IPS-NIHi7 (cell line): ENCODE results near the gene SLC4A5.

Experiments
- DNase-seq: peaks from one replicate; pipeline ENCODE4 v3.0.0; 2012; ENCODE audit warnings: mixed read lengths; ENCODE audit errors: extremely low spot score

SLC4A5 gene

GRCh38 chr2:74316627-74317295 lies 26.5 kb downstream of the SLC4A5 start:
- DNase-seq, result peak; percentile 39

DNA sequence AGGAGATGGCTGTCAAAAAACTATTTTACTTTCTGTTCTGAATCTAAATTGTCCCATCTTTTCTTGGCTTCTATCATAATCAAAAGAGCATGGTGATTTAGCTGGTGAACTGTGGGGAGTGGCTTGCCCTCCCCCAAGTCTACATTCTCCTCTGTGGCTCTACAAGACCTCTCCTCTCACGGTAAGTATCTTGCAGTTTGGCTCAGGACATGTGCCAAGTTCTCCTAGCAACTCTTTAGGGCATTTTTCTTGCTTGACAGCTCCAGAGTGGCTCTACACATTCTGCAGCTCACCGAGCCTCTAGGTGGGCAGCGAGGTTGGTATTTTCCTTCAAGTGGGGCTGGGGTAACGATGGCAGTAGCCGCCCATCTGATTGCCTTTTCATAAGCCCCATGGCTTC lies 29.1 kb downstream of the SLC4A5 start:
- no peak for DNase-seq

GRCh38 chr2:74313497-74313896 lies 29.7 kb downstream of the SLC4A5 start:
- DNase-seq, result no peak

DNA sequence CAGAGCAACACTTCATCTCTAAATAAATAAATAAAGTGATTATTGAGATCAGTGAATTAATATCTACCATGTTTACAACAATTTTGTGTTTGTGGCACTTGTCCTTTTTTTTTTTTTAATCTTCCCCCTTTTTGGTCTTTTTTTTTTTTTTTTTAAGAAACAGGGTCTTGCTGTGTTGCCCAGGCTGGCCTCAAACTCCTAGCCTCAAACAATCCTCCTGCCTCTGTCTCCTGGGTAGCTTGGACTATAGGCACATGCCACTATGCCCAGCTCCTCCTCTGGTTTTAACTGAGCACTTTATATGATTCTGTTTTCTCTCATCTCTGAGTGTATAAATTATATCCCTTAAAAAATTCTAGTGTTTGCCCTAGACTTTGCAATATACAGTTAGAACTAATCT lies 30.3 kb downstream of the SLC4A5 start:
- DNase-seq, result no peak

DNA sequence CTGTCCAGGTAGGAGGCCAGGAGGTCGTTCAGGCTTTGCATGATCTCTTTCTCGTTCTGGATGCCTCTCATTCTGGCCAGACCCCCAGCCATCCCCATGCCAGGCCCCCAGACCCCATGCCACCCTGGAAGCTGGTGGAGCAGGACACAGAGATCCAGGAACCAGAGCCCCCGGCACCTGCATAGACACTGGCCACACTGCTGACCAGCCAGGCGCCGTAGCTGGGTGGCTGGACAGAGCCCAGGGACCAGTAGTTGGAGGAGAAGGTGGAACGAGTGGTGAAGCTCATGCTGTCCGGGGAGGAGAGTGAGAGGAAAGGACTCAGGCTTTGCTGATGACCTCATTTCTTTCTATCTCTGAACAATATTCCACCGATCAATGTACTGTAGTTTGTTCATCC lies 35.5 kb downstream of the SLC4A5 start:
- no peak for DNase-seq

- no peak for DNase-seq
These were observed 38.7 kb downstream of the SLC4A5 start for GRCh38 chr2:74304332-74305148.

- no peak for DNase-seq
These were observed 40.4 kb downstream of the SLC4A5 start for GRCh38 chr2:74302865-74303264.

DNA sequence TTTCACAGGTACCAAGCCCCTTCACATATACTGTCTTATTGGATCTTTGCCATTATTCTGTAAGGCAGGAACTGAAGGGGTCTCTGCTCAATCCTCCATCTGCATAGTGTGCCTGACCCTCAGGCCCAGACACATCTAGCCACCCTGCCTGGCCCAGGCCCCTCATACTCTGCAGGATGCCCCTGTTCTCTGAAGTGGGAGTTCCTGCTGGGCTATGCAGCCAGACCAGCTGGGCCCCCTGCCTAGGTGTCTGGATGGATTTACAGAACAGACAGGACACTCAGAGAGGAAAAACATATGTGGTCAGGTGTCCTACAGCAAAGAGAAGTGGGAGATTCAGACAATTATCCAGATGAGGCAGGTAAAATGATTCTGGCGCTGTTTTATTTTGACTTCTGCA lies 42.0 kb downstream of the SLC4A5 start:
- DNase-seq, result no peak

GRCh38 chr2:74300506-74300905 lies 42.7 kb downstream of the SLC4A5 start:
- no peak for DNase-seq

DNA sequence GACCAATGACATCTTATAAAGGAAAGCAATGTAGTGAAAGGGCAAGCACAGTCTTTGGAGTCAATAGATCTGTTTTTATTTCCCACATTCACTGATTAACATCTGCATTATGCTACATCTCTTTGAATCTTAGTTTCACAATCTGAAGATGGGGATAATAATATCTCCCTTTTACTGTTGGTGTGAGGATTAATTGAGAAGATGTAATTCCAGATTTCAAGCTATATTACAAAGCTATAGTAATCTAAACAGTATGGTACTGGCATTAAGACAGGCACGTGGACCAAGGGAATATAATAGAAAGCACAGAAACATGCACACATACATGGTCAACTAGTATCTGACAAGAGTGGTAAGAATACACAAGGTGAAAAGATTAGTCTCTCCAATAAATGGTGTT lies 45.3 kb downstream of the SLC4A5 start:
- no peak for DNase-seq

- no peak for DNase-seq
These were observed 45.8 kb downstream of the SLC4A5 start for GRCh38 chr2:74297391-74297790.

- no peak for DNase-seq
These were observed 49.8 kb downstream of the SLC4A5 start for GRCh38 chr2:74293191-74293991.

DNA sequence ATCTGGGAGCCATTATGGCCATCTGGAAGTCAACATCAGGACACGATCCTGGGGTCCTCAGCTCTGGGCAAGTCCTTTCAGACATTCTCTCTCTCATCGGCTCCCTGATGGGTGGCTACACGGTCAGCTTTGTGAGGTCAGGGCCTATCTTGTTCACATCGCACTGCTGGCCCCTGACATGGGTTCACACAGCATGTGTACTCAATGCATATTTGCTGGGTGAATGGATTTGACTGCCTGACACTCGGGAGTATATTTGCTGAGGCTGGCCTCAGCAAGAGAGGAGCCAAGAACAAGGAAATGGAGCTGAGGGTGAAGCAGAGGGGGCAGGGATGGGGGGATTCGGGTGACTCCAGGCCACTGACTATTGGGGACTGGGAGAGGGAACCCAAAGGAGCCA lies 50.5 kb downstream of the SLC4A5 start:
- no peak for DNase-seq

DNA sequence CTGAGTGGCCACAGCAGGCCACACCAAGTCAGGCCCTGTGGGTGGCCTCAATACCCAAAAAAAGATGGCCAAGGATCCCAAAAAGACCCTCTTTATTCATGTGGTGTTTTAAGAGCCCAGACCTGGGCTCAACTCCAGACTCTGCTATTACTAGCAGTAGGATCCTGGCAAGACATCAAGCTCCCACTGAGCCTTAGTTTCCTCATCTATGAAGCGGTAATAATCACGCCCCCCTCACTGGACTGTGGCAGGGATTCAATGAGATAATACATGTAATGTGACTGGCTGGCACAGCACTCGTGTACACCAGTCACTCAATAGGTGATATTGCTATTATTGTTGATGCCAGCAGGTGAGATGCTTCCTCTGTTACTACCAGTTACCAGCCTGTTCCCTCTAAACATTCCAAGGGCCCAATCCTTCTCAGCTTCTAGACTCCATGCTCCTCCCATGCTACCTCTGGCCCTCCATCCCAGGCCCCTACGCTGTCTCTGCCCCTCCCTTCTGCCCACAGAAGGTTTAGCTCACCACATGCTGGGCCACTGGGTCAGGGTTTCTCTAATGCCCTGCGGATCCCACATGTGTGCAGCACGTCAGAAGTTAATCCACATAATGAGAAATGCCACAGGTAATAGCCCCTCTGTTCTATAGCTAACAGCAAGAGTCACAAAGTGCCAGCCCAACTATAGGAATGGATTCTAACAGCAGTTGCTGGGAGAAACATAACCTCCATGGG lies 51.2 kb downstream of the SLC4A5 start:
- no peak for DNase-seq

DNA sequence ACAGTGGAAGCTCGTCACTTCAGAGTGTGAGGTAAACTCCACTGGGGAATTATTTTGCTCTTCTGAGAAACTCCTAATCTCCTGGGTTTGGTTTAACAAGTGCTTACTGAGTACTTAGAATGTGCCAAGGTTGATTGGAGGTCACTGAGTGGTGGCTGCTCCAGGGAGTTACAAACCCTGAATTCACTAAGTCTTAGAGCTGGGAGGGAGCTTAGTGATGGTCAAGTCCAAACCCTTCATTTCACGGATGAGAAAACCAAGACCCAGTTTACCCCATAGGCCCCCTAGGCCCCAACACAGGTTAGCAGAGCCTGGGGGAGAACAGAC lies 52.0 kb downstream of the SLC4A5 start:
- DNase-seq, result no peak

GRCh38 chr2:74290466-74291217 lies 52.6 kb downstream of the SLC4A5 start:
- DNase-seq, result no peak

DNA sequence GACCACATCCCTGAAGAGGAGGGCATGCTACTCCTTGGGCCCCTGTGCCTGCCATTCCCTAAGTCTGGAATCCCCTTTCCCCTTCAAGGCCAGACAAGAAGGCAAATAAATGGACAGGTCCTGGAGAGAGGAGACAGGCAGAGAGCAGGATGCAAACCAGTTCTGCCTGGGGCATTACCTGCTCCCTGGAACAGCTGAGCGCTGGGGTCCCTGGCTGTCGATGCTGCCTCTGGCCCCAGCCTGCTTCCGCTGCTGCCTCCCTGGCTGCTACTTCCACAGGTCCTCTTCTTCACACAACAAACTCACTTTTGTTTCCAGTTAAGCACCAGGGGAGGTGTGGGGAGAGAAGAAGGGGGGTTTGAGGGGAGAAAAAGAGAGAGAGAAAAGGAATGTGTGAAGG lies 53.1 kb downstream of the SLC4A5 start:
- DNase-seq, result no peak

GRCh38 chr2:74286725-74287124 lies 56.5 kb downstream of the SLC4A5 start:
- DNase-seq, result no peak

DNA sequence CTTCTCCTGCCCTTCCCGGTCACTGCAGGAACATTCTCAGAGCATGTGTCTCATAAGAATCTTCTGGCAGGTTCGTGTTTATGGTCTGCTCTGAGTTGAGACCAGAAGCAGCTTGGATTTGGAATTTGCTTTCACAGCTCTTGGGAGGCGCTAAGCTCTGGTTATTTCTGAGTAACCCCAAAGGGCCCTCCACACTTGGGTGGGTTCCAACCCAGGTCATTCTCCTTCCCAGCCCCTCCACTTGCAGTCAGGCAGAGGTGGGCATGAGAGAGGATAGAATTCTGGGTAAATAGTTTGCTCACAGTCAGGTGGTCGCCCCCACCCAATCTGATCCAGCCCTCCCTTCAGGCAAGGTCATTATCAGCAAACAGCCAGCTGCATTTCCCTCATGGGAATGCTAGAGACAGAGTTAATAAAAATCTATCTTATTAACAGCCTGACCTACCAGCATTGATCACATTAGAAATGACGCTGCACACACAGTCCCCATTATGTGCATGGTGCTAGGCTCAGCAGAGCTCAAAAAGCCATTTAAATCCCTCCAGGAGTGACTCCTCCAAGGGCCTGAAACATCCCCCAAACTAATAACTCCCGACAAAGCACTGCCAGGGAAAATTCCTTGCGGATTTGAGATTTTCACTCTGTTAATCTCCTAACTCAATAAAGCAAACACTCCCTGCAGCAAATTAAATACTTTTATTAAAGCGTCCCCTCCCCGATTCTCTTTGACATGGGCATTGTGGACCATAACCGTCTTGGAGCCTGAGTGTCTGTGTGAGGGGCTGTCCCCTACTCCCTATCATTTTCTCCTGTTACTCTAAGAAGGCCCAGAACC lies 61.9 kb downstream of the SLC4A5 start:
- DNase-seq, result no peak

- DNase-seq, result no peak
These were observed 64.5 kb downstream of the SLC4A5 start for GRCh38 chr2:74278694-74279093.
